HG03439 (cell line): ENCODE measurements around the gene NPAS2.

Experiments used
- ATAC-seq: cut with Tn5 transposase; IDR thresholded peaks from one replicate; pipeline ENCODE4 v1.9.1; 2021; ENCODE audit warnings: mild to moderate bottlenecking, moderate library complexity; ENCODE audit not compliant: unreplicated experiment

NPAS2 gene

DNA sequence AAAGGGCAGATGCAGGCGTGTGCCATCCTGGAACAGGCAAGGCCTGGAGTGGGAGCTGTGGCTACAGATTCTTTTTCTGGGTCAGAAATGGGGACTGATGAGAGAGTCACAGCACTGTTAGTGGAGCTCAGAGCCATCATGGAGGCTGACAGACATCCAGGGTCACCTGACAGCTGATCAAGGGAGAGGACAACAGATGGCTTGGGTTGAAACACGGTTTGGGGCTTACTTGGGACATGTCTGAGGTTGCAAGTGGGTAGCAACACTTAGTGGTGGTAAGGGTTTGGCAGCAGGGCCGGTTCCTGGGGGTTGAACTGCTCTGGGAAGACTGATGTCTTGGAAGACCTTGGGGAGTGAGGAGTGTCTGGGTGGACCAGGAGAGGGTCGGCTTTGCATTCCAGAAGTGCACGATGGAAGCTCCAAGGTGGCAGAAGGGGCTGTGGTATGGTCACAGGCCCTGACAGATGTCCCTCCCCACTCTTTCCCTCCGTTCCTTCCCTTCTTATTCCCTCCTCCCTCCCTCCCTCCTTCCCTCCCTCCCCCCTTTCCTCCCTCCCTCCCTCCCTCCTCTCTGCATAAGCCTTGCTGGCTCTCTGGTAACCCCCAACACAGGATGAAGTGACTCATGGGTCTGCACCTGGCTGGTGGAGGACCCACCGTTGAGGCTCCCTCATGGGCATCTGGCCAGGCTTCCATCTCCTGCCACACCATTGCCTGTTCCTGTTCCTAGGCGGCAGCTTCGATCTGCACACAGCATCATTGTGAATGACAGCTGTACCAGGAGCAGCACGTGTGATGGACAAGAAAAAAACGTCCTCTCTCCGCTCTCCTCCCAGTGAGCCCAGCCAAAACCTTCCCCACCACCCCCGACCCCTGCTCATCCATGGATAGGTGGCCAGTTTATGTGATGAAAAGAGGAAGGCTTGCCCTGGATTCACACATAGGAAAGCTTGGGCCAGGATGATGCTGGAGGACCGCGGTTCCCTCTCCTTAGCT is 118.4 kb downstream of the NPAS2 start:
- no peak for ATAC-seq

- no peak for ATAC-seq
These were observed 119.5 kb downstream of the NPAS2 start for GRCh38 chr2:100939445-100939844.

DNA sequence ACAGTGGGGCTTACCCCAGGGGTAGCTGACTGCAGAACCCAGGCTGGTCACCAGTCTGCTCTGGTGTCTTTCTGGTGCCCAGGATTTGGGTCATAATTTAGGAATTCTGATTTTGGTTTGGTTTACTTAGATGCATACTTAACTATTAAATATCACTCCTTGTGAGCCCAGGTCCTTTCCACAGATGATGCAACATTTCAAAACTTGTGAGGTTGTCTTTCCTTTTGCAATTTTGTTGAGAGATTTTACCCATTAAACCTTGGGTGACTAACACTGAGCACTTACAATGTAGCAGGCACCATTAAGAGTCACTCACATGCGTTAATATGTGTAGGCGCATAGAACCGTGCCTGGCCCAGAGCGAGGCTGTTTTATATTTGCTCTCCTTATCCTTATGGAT is 120.3 kb downstream of the NPAS2 start:
- ATAC-seq: no peak

DNA sequence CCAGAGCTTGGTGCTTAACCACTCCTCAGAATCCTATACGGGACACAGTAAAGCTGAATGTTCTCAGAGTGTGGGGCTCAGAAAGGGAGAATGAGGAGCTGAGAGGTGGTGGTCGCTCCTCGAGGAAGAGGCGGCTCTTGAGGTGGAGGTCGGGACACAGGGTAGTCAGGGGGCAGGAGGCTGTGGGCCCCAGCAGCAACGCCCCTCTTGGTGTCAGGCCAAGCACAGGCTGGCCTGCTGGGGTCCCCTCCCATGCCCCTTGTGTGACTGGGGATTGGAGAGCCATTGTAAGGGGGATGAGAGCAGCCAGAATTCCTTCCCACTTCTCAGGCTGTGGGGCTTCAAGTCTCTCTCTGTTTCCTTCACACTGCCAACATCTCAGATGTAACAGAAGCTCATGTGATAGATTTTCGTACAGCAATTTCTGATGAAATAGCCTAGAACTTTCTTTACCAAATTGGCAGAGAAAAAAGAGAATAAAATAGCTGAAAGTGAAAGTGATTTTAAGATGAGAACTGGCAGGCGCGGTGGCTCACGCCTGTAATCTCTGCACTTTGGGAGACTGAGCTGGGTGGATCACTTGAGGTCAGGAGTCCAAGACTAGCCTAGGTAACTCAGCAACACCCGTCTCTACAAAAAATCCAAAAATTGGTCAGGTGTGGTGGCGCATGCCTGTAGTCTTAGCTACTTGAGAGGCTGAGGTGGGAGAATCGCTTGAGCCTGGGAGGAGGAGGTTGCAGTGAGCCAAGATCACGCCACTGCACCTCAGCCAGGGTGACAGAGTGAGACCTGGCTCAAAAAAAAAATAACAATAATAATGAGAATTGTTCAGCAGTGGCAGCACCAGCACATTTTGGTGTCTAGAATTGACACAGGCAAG is 121.1 kb downstream of the NPAS2 start:
- no peak for ATAC-seq

DNA sequence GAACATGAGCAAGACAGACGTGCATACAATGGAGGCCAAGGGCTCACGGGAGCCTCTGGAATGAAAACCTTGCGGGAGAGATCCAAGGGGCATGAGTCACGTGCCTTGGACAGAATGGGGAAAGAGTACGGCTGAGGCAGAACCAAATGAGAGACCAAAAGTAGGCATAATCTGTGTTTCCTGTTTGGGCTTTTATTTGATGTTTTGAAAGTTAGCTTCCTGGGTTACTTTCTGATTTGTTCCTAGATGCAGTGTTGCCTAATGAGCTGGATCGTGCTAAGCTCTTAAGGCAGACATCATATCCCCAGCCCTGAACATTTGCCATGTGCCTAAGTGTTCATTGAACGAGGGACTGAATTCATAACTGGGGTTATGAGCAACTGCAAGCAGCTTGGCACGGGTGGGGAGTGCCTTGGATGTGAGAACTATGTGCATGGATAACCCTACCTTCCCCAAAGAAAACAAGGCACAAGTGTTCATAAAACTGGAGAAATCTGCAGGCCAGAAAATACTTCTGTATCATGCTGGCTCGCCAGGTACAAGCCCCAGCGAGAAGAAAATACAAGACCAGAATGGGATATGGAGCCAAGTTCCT is 121.8 kb downstream of the NPAS2 start:
- no peak for ATAC-seq

DNA sequence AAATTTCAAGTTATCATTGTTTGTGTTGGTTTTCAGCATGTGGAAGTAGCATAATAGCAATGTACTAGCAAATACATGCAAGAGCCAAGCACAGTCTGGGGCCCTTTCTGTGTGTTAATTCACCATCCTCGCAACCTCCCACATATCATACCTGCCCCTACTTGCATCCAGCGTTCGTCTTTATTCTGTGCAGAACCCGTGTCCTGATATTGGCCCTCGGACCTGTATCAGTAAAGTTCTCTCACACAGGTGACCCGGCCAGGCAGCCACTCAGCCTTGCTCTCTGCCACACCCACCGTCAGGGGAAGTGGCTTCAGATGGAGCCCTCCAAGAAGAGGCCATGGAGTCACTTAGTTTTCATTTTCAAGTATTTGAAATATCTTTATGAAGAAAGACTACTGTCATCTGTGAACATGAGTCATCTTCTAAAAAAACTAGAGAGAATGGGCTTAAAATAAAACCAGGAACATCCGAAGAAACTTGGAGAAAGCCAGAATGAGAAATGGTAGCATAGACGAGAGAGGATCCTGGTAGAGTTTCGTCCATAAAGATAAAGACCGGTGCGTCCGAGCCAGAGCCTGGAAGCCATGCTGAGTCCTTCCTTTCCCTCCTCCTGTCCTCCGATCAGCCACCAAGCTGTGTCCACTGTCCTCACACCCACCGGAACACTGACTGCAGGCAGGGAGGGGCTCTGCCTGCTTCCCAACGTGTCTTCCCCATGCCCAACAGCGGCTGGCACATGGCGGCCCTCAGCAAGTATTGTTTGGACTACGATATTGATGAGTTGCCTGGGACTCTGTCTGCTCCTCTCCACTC is 124.9 kb downstream of the NPAS2 start:
- no peak for ATAC-seq

- no peak for ATAC-seq
These were observed 125.4 kb downstream of the NPAS2 start for GRCh38 chr2:100945433-100945740.

GRCh38 chr2:100945930-100946607 is 126.1 kb downstream of the NPAS2 start:
- no peak for ATAC-seq

- ATAC-seq: no peak
These were observed 129.2 kb downstream of the NPAS2 start for GRCh38 chr2:100948942-100949811.

DNA sequence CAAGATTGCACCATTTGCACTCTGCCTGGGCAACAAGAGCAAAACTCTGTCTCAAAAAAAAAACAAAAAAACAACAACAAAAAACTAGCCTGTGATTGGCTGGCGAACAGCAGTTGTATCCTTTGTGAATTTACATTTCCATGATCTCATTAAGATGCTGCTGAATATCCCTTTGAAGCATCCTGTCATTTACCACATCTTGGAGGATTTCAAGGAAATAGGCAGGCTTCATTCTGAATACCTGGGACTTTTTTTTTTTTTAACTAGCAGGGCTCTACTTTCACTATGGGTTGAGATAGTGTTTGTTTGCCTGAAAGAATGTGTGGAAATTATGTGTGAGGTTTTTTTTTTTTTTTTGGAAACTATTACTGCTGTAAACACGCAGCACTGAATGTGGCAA is 132.6 kb downstream of the NPAS2 start:
- ATAC-seq: no peak

- ATAC-seq: no peak
These were observed 133.6 kb downstream of the NPAS2 start for GRCh38 chr2:100953406-100954043.

DNA sequence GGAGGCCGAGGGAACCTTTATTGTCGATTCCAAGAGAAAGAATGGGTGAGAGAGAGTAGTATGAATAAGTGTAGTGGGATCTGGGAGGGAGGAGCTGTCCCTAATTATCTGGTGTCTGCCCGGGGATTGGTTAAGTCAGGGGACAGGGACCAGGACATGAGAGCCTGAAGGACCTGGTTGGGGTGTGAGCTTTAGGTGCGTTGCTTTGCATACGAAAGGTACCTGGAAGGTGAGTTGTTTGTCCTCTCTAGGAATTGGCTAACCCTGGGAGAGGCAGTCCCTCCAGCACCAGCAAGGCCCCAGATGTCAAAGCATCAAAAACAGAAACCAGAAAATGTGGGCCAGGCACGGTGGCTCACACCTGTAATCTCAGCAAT is 134.1 kb downstream of the NPAS2 start:
- ATAC-seq: no peak

DNA sequence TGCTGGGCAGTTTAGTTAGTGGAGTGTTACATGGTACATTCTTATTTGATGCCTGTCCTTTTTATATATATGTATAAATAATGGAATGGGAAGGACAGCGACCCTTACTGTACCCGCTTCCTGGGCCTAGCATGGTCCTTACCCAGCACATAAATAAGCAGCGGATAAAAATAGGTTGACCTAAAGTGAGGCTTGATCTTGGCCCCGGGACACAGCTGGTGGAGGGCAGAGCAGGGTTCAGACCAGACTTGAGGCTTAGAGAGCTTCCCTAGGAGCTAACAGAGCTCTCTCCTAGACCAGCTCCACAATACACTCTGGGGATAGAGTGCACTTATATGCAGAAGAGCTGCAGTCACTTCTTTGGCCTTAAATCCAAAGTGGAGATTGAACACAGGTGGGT is 135.3 kb downstream of the NPAS2 start:
- ATAC-seq: no peak

DNA sequence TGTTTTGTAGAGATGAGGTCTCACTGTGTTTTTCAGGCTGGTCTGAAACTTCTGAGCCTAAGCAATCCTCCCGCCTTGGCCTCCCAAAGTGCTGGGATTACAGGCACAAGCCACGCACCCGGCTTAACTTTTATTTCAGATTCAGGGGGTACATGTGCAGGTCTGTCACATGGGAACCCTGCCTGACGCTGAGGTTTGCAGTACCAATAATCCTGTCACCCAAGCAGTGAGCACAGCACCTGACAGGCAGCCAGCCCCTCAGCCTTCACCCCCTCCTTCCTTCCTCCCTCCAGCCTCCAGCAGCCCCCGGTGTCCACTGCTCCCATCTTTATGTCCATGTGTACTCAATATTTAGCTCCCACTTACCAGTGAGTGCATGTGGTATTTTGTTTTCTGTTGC is 136.1 kb downstream of the NPAS2 start:
- ATAC-seq: no peak

GRCh38 chr2:100957996-100958653 is 138.2 kb downstream of the NPAS2 start:
- ATAC-seq: no peak

- no peak for ATAC-seq
These were observed 139.4 kb downstream of the NPAS2 start for GRCh38 chr2:100959225-100959880.

DNA sequence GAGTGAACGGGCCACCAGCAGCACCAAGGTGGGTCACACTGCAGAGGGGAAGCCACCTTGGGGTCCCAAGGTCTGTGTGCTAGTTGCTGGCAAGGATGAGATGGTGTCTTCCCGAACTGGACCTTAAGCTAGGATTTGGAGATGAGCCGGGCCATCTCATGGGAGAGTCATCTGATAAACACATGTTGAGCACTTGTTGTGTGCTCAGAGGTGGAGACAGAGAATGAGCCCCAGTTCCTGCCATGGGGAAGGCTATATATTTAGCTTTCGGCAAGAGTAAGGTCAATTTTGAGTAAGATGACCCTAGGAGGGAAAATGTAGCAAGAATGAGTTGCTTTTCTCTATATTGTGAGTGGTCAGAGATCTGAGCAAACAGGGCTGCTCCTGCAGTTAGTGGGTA is 140.7 kb downstream of the NPAS2 start:
- ATAC-seq: no peak
